Measurements from ENCODE around the gene GNG13.

GNG13 gene

DNA sequence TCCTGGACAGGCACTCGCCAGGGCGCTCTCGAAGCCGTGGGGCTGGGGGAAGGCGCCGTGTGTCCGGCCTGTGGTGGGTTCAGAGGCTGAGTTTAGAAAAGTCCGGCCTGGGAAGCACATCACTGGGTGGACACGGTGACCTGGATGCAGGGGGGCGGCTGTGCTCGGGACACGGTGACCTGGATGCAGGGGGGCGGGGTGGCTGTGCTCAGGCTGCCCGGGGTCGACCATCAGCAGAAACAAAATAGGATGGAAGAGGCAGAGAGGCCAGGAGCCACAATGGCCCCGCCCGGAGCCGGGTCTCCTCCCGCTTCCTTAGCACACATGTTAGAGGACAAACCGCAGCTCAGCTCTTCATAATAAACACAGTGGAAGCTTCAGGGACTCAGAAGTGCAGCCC lies 43.2 kb upstream of the GNG13 start:
- TF ChIP-seq, protein P1, sequence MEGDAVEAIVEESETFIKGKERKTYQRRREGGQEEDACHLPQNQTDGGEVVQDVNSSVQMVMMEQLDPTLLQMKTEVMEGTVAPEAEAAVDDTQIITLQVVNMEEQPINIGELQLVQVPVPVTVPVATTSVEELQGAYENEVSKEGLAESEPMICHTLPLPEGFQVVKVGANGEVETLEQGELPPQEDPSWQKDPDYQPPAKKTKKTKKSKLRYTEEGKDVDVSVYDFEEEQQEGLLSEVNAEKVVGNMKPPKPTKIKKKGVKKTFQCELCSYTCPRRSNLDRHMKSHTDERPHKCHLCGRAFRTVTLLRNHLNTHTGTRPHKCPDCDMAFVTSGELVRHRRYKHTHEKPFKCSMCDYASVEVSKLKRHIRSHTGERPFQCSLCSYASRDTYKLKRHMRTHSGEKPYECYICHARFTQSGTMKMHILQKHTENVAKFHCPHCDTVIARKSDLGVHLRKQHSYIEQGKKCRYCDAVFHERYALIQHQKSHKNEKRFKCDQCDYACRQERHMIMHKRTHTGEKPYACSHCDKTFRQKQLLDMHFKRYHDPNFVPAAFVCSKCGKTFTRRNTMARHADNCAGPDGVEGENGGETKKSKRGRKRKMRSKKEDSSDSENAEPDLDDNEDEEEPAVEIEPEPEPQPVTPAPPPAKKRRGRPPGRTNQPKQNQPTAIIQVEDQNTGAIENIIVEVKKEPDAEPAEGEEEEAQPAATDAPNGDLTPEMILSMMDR (IDR thresholded peaks at IDR 0.05; ENCODE audit: control insufficient read depth, extremely low read depth, insufficient read depth), result no peak
- H3K4me3 ChIP-seq (ENCODE audit: low read depth, low read length), result no peak overlapping the region
- no peak for DNase-seq (ENCODE audit: low read depth)

DNA sequence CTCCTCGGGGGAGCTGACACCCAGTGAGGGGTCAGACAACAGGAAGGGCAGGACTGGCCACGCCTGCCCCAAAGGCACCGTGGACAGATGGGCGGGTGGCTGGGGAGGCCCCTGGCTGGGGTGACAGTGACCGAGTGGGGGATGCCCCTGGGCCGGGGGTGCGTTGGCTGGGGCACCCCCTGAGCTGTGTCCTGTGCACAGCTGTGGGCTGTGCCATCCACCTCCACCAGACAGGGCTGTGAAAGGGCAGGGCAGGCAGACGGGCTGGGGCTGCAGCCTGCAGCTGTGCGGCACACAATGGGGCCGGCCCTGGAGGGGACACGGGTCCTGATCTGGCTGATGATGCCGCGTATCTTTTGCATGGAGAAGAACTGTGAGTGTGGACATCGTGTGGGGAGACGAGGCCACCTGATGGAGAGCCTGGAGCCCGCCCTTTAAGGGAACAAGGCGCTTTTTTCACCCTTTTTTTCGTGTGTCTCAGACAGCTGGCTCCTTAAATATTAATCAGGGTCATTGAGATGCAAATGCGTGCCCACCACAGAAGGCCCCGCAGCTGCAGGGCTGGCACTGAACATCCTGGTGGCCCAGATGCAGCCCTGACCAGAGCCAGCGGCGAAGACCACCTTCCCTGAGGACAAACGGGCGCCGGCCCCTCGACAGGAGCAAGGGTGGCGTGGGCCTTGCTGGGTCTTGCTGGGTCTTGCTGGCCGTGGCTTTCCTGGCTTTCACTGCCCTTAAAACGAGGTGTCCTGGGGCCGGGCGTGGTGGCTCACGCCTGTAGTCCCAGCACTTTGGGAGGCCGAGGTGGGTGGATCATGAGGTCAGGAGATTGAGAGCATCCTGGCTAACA lies 42.4 kb upstream of the GNG13 start:
- TF ChIP-seq, protein P1 (IDR thresholded peaks at IDR 0.05; ENCODE audit: control insufficient read depth, extremely low read depth, insufficient read depth), result no peak

DNA sequence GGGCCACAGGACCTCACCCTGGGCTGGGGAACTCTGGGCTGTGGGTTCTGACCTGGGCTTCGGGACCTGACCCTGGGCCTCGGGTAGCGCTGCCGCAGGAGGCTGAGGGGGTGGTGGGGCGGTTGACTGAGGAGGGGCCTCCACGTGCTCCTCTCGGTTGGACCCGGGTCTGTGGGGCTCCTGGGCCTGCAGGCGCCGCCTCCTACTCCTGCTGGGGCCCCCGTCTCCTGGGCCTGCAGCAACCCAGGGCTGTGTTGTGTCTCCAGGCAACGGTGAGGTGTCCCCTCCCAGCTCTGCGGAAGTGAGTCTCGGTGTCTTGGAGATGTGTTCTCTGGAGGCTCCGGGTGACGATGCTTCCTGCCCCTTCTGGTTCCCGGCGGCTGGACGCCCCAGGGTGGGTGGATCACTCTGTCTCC lies 41.5 kb upstream of the GNG13 start:
- H3K4me3 ChIP-seq (ENCODE audit: low read depth, low read length), result no peak overlapping the region
- DNase-seq (ENCODE audit: low read depth), result no peak
- TF ChIP-seq, protein P1 (IDR thresholded peaks at IDR 0.05; ENCODE audit: control insufficient read depth, extremely low read depth, insufficient read depth), result no peak

More for the DNA sequence above, 42.4 kb upstream of the GNG13 start:
- H3K4me3 ChIP-seq (ENCODE audit: low read depth, low read length), result no peak overlapping the region
- no peak for DNase-seq (ENCODE audit: low read depth)

DNA sequence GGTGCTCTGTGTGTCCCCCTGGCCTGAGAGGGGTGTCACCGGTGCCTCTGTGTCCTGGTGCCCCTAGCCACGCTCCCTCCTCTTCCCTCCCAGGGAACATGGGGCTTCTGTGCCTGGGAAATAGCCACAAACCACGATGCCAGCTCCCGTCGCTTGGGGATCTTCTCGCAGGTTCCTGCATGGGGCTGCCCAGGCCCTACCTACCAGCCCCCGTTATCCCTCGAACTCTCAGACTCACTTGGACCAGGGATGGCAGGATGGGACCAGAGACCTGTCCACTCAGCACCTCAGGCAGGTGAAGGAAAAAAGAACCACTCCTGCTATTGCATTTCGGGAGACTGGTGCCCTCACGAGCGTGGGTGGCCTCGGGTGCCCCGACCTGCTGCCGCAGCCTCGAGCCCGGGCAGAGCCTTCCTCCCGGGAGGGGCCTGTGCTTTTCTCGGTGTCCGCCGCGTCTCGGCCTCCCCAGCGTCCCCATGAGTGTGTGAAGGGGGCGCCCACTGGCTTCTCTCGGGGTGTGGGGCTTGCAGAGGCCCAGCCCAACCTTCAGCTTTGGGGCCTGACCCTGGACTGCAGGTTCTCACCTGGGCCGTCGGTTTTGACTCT lies 41.0 kb upstream of the GNG13 start:
- TF ChIP-seq, protein P1 (IDR thresholded peaks at IDR 0.05; ENCODE audit: control insufficient read depth, extremely low read depth, insufficient read depth), result no peak
- H3K4me3 ChIP-seq (ENCODE audit: low read depth, low read length), result no peak overlapping the region
- no peak for DNase-seq (ENCODE audit: low read depth)

DNA sequence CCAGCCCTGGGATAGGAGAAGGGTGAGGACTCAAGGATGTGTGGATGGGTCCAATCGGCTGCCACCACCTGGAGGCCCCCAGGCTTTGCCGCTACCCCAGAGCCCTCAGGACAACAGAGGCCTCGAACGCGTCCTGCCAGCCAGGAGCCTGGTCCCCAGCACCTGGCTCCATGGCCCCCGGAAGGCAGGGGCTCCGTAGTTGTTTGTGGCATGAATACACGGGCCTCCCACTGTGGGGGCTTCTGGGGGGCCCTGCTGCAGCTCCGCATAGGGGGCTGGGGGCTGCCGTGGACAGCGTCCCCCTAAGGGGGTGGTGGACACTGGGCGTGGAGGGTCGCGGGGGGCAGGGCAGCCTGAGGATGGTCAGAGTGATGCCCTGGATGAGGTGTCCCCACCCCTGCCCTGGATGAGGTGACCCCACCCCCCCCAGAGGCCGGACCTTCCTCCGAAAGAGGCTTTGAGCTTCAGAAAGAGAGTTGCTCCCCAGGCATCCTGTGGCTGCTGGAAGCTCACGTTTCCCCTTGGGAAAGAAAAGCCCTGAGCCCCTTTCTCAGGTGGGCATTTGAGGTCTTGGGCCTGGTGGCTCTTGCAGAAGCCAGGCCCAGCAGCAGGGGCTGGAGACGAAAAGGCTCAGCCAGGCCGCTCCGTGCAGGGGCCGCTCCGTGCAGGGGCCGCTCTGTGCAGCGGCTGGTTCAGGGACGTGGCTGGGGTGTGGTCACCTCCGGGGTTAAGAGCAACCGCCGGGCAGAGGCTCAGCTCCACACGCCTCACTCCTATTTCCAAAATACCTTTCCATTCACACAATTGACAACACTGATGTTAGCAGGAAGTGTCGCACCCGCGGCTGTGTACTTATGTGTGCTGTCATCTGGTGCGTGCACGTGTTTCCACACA lies 40.3 kb upstream of the GNG13 start:
- H3K4me3 ChIP-seq (ENCODE audit: low read depth, low read length), result no peak overlapping the region
- TF ChIP-seq, protein P1 (IDR thresholded peaks at IDR 0.05; ENCODE audit: control insufficient read depth, extremely low read depth, insufficient read depth), result no peak
- DNase-seq (ENCODE audit: low read depth), result no peak

DNA sequence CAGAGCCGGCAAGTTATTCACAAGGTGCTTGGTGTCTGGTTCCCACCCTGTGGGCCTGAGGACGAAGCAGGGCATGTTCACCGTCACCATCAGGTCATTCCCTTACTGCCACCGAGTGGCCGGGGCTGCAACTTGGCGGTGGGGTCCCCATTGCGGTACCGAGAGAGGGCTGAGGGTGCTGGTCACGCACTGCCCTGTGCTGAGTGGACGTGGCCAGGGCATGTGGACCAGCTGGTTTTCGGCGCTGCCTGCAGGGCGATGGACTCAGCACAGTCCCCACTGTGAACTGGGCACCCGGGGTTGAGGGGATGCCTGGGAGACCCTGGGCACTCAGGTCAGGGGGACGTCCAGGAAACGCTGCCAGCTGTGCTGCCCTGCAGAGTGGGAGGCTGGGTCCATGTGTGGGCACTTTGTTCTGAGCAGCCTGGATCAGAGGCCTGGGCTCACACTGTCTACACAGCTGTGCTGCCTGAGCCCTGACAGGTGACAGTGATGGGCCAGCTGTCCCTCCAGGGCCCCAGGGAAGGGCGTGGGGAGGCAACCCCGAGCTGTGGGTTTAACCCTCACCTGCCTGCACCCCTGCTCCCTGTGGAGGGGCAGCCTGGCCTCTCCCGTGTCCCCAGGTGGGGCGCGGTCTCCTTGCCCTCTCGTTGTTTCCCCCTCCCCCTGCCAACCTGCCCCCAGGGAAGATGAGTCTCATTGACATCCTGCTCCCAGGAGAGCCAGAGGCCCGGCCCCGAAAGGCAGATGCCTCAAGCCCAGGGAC lies 39.3 kb upstream of the GNG13 start:
- DNase-seq (ENCODE audit: low read depth), result no peak
- TF ChIP-seq, protein P1 (IDR thresholded peaks at IDR 0.05; ENCODE audit: control insufficient read depth, extremely low read depth, insufficient read depth), result no peak
- no peak overlapping the region for H3K4me3 ChIP-seq (ENCODE audit: low read depth, low read length)
